Right atrium auricular region (tissue), 2 donors: ENCODE measurements around the gene EFR3B. TPM values are rescaled to one million over a fixed set of nuclear protein-coding genes. Genes with fewer than 3 reads are reported as not detected.

ENCODE experiments used
- DNase-seq: peaks from one replicate; pipeline ENCODE4 v3.0.0-alpha.2; 2019; ENCODE audit warnings: low spot score
- H3K27ac ChIP-seq, 2 donors: fragments of 200-600 bp; sonication (generic); 1 replicate in 1 of 2; 2 replicates in 1 of 2; pipeline ENCODE4 v1.5.1; 2016 to 2019
- H3K27me3 ChIP-seq, 2 donors: fragments of 200-600 bp; sonication (generic); one replicate each; pipeline versions ENCODE4 v1.5.1 to v1.6.0; 2017 to 2019
- H3K36me3 ChIP-seq: fragments of 200-600 bp; sonication (generic); one replicate; pipeline ENCODE4 v1.5.1; 2016
- H3K4me1 ChIP-seq, 2 donors: fragments of 200-600 bp; sonication (generic); one replicate each; pipeline versions ENCODE4 v1.5.1 to v1.6.0; 2017 to 2019
- H3K4me3 ChIP-seq, 2 donors: fragments of 200-600 bp; sonication (generic); 1 replicate in 1 of 2; 2 replicates in 1 of 2; pipeline ENCODE4 v1.5.1; 2017 to 2019; ENCODE audit warnings: mild to moderate bottlenecking in 1 of 2, moderate library complexity in 1 of 2
- H3K9me3 ChIP-seq, 2 donors: fragments of 200-600 bp; sonication (generic); one replicate each; pipeline ENCODE4 v1.5.1; 2019
- total RNA-seq, 2 donors: library from RNA; depleted of rRNA; stranded (reverse); fragments of >200 nt; gene quantifications; one replicate each; pipeline ENCODE4 v1.1.0, GENCODE V29; 2016
- TF ChIP-seq, protein P1 (sequence below), 2 donors: fragments of 200-600 bp; sonication (generic); IDR thresholded peaks; one replicate each; pipeline ENCODE4 v1.5.1; 2019; ENCODE audit warnings: antibody characterized with exemption in 2 of 2

The EFR3B gene
- total RNA-seq, 2 donors from 2014 or later = 2.6 to 10.8 TPM

DNA sequence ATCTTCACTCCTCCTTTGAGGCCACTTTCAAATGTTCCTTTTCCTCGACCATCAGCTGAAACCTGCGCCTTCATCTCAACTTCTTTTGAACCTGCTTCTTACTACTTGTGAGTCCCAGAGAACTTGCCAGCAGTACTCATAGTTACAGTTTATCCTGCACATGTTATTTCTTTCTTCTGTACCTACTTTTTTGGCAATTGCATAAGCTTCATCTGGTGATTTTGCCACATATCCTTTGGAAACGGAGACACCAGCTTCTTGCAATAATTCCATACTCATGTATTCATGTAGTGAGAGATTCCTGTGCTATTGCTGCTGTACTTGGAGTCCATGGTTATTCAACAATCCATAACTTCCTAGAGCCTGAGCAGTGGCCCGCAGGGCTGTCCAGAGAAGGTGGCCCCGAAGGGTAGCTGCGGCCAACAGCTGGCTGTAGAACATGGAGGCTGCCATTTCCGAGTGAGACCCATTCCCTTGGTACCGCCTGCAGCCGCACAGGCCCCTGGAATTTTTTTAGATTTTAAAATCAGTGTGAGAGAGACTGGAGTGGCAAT is 39.4 kb downstream of the EFR3B start:
- Histone ChIP-seq H3K9me3 (no peaks in the 10 kb centered on the region), H3K27ac (peak overlapping the region; percentile 35 to 76), H3K27me3 (no peaks in the 10 kb centered on the region), H3K4me3 (no peak overlapping the region), H3K4me1 (peaks cover 0 to 51% of the 10 kb centered on the region in 2 donors), H3K36me3 (no peaks in the 10 kb centered on the region)
- TF ChIP-seq, protein P1, sequence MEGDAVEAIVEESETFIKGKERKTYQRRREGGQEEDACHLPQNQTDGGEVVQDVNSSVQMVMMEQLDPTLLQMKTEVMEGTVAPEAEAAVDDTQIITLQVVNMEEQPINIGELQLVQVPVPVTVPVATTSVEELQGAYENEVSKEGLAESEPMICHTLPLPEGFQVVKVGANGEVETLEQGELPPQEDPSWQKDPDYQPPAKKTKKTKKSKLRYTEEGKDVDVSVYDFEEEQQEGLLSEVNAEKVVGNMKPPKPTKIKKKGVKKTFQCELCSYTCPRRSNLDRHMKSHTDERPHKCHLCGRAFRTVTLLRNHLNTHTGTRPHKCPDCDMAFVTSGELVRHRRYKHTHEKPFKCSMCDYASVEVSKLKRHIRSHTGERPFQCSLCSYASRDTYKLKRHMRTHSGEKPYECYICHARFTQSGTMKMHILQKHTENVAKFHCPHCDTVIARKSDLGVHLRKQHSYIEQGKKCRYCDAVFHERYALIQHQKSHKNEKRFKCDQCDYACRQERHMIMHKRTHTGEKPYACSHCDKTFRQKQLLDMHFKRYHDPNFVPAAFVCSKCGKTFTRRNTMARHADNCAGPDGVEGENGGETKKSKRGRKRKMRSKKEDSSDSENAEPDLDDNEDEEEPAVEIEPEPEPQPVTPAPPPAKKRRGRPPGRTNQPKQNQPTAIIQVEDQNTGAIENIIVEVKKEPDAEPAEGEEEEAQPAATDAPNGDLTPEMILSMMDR (IDR thresholded peaks at IDR 0.05) = no peak
- DNase-seq = no peak

DNA sequence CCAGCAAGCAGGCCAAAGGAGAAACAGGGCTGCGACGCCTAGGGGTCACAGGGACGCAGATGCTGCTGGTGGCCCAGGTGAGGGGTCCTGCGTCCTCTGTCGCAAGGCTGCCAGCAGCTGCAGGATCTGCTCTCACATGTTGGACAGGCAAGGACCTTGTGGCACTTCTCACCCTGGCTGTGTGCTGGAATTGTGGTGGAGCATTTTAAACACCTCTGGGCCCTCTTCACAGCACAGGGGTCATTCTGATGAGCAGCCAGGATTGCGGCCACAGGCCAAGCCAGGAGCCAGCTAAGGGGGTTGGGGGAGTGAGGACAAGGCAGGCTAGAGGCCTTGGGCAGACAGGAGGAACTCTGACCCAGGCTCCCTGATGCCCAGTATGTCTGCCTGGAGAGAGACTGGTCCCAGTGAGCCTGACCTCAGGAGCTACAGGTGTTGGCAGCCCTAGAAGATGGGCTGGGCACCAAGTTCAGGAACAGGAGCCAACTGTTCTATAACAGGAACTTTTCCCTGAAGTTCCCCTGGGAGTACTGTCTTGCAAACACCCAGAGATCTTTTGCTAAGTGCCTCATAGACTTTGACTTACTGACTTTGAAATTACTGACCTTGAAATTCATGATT is 40.2 kb downstream of the EFR3B start:
- Histone ChIP-seq H3K36me3 (no peaks in the 10 kb centered on the region), H3K4me3 (no peak overlapping the region), H3K9me3 (no peaks in the 10 kb centered on the region), H3K4me1 (peaks cover 0 to 43% of the 10 kb centered on the region in 2 donors), H3K27ac (peak overlapping the region; percentile 35 to 76), H3K27me3 (no peaks in the 10 kb centered on the region)
- no peak for DNase-seq
- TF ChIP-seq, protein P1 (IDR thresholded peaks at IDR 0.05) = no peak

DNA sequence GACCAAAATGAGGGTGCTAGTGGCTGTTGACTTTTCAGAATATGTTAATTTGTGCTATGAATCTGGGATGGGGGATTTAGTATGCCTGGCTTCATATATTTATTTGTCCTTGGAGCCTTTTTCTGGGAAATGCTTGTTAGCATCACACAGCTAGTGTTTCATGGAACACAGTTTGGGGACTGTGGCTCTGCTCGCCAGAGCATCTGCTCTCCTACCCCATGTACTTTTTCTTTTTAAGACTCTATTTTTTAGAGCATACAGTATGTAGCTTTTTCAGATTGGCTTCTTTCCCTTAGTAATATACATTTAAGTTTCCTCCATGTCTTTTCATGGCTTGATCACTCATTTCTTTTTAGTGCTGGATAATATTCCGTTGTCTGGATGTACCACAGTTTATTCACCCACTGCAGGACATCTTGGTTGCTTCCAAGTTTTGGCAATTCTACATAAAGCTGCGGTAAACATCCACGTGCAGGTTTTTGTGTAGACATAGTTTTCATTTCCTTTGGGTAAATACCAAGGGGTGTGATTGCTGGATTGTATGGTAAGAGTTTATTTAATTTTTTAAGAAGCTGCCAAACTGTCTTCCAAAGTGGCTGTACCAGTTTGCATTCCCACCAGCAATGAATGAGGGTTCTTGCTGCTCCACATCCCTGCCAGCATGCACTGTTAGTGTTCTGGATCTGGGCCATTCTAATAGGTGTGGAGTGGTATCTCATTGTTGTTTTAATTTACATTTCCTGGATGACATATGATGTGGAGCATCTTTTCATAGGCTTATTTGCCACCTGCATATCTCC is 44.1 kb downstream of the EFR3B start:
- H3K4me3 ChIP-seq = no peak overlapping the region
- peaks cover 0 to 44% of the 10 kb centered on the region in 2 donors for H3K4me1 ChIP-seq
- no peaks in the 10 kb centered on the region for H3K36me3 ChIP-seq
- H3K27me3 ChIP-seq = no peaks in the 10 kb centered on the region
- no peak for DNase-seq
- no peak overlapping the region for H3K27ac ChIP-seq
- H3K9me3 ChIP-seq = no peaks in the 10 kb centered on the region
- TF ChIP-seq, protein P1 (IDR thresholded peaks at IDR 0.05) = no peak

DNA sequence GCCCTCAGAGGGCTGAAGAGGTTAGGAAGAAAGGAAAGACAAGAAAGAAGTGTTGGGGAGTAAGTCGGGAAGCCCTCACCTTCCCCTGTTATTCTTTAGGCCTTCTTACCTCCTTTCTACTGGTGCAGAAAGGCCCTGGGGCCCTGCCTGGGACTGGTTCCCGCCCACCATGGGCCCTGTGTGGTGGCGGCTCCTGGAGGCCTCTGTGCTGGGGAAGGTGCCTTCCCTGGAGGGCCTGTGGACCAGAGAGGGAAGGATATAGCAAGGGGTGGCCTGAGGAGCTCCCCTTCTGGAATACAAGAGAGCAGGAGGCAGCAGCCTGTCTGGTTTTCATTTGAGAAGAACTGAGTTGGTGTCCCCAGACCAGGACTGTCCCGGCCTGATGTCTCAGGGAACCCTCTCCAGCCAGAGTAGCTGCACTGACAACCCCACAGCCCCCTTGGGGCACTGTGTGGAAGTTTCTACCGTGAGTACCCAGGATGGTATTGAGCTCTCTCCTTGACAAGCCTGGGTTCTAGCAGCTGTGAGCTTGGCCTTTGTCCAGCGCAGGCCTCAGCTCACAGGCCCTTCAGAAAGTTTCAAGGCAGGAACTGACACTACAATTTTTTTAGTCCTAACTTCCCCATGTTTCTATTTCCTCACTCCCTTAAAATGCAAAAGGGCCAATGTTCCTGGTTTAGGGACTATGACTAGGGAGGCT is 47.1 kb downstream of the EFR3B start:
- Histone ChIP-seq H3K9me3 (no peaks in the 10 kb centered on the region), H3K4me1 (peaks cover 0 to 27% of the 10 kb centered on the region in 2 donors), H3K4me3 (no peak overlapping the region), H3K27ac (peak overlapping the region in 1 of 2 donors; percentile 16), H3K36me3 (no peaks in the 10 kb centered on the region), H3K27me3 (no peaks in the 10 kb centered on the region)
- TF ChIP-seq, protein P1 (IDR thresholded peaks at IDR 0.05) = no peak
- no peak for DNase-seq

DNA sequence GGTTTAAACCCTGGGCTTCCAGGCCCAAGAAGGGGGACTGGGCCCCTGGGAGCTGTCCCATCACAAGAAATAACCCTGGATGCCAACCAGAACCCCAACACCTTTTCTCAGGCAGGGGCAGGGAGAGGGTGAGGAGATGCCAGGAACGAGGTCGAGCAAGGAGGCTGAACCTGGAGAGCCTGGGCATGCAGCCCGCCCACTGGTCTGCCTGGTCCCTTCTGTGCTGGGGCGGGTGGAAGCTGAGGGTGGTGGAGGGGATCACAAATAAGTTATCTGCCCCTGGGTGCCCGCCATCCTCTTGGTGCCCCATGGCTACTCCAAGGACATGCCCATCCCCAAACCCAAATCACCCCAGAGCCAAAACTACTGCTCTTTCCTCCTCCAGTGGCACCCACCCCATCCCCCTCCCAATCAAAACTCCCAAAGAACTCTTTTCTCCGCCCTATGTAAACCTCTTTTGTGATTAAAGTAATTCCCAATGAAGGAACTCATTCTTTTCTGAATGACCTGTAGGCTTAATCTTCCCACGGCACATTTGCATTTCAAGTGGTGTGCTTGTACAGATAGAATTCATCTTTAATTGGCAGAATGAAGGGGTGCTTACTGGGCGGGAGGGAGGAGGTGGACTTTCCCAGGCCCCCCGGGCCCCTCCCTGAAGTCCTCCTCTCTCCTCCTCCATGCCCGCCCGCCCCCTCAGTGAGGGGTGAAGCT is 47.9 kb downstream of the EFR3B start:
- Histone ChIP-seq H3K27me3 (no peaks in the 10 kb centered on the region), H3K36me3 (no peaks in the 10 kb centered on the region), H3K4me3 (no peak overlapping the region), H3K4me1 (peaks cover 0 to 27% of the 10 kb centered on the region in 2 donors), H3K27ac (peak overlapping the region in 1 of 2 donors; percentile 5), H3K9me3 (no peaks in the 10 kb centered on the region)
- TF ChIP-seq, protein P1 (IDR thresholded peaks at IDR 0.05) = no peak
- no peak for DNase-seq
